Measurements from ENCODE around the gene NANS.

DNA sequence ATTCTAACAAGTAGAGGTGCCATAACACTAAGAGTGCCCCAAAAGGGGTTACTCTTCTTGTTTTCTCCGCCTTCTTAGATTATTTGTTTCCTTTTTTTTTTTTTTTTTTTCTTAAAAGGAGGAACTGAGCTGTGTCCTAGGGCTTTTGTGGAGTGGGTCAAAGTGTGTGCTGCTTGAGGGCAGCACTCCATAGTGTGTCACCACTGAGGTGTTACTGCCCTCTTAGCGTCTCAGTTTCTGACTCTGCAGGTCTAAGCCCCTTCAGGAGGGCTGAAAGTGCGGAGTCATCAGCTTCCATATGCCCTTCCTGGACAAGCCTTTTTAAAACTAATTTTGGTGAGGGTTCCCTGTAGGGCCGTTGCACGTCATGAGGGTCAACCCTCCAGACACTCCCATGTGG is 12.6 kb upstream of the NANS start:
- TF ChIP-seq, protein P1, sequence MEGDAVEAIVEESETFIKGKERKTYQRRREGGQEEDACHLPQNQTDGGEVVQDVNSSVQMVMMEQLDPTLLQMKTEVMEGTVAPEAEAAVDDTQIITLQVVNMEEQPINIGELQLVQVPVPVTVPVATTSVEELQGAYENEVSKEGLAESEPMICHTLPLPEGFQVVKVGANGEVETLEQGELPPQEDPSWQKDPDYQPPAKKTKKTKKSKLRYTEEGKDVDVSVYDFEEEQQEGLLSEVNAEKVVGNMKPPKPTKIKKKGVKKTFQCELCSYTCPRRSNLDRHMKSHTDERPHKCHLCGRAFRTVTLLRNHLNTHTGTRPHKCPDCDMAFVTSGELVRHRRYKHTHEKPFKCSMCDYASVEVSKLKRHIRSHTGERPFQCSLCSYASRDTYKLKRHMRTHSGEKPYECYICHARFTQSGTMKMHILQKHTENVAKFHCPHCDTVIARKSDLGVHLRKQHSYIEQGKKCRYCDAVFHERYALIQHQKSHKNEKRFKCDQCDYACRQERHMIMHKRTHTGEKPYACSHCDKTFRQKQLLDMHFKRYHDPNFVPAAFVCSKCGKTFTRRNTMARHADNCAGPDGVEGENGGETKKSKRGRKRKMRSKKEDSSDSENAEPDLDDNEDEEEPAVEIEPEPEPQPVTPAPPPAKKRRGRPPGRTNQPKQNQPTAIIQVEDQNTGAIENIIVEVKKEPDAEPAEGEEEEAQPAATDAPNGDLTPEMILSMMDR (IDR thresholded peaks at IDR 0.05) = no peak
- TF ChIP-seq EZH2 (IDR thresholded peaks at IDR 0.05) = no peak

Measured in neural progenitor cell (in vitro differentiated cells).